HG02884 (cell line): Measurements from ENCODE around the gene ABCG8.

Source experiments
- ATAC-seq: cut with Tn5 transposase; IDR thresholded peaks from one replicate; pipeline ENCODE4 v1.9.1; 2021; ENCODE audit warnings: mild to moderate bottlenecking, moderate library complexity; ENCODE audit not compliant: unreplicated experiment

The ABCG8 gene

DNA sequence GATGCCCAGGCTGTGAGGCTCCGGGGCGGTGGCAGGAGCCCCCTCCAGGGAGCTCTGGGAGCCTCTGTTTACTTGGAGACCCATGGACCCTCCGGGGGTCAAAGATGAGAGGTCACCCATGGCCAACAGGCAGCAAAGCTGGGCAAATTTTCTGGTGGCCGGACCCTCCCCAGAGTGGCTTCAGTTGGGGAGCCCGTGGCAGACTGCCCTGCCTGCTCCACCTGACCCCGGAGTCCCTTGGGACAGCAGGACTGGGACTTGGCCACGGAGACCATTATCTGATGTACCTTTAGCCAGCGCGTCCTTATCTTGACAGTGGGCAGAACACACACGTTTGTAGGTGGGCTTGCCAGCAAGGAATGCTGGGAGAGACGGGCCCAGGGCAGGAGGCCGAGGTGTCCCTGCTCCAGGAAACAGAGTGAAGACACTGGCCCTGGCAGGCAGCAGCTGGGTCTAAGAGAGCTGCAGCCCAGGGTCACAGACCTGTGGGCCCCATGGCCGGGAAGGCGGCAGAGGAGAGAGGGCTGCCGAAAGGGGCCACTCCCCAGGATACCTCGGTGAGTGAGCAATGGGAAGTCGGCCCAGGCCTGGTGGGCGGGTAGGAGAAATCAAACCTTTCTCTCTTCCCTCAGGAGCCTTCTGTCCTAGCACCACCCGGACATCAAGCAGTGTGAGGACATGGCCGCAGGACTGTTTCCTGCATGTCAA, at the start of gene ABCG8, which contains the start of gene ABCG5:
ABCG8 (plus strand) TSS at position 412 of the 708 bp plus-strand sequence; CDS start at position 495, 83 bp downstream.
ABCG5 (minus strand) TSS at position 280 of the 708 bp plus-strand sequence; CDS start at position 120, 160 bp downstream.
- ATAC-seq, result no peak

DNA sequence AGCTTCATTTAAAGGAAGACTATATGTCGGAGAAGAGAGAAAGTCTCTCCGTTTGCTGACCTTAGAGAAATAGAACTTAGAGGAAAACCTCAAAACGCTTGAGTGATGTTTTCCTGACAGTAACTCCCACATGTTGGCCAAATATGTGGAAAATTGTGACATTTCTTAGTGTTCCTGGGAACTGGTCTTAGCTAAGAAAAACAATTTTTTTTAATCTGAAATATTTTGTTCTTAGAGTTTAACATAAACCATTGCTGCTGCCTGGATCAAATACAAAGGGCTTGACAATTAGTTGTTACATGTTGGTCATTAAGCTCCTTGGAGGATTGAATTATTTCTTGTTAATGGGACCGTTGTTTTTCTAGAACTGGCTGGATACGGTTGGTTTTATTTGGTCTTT, 48.6 kb upstream of the ABCG8 start:
- no peak for ATAC-seq

DNA sequence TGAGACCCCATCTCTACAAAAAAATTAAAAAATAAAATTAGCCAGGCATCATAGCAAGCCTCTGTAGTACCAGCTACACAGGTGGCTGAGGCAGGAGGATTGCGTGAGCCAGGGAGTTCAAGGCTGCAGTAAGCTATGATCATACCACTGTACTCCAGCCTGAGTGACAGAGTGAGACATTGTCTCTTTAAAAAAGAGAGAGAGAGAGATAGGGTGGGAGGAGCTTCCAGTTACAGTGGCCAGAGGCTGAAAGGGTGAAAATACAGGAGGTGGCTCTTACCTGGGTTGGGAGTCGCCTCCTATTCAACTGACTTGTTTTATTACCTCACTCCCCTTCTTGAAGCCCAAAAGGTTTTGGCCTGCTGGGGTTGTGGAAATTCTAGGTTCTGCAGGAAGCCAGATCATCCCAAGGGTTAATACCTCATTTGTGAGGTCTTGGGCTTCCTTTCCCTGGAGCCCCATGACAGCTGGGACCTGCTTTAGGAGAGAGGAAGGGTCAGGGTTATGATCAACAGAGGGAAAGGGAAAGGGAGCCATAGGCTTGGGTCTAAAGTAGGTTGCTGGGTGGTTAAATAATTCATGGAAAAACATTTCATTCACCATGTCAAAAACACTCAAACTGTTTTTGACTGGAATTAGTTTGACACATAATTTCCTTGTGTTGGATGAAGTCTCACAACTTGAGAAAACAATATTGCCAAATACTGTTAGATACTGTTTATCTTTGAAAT, 47.6 kb upstream of the ABCG8 start:
- no peak for ATAC-seq

DNA sequence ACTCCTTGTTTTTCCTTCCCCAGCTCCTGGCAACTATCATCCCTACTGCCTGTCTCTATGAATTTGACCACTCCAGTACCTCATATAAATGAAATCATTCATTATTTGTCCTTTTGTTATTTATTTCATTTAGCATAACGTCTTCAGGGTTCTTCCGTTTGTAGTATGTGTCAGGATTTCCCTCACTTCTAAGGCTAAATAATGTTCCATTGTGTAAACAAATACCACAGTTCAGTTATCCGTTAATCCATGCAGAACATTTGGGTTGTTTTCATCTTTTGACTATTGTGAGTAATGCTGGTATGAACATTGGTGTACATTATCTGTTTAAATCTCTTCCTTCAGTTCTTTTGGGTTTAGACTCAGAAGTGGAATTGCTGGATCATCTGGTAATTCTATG, 46.1 kb upstream of the ABCG8 start:
- ATAC-seq, result no peak

DNA sequence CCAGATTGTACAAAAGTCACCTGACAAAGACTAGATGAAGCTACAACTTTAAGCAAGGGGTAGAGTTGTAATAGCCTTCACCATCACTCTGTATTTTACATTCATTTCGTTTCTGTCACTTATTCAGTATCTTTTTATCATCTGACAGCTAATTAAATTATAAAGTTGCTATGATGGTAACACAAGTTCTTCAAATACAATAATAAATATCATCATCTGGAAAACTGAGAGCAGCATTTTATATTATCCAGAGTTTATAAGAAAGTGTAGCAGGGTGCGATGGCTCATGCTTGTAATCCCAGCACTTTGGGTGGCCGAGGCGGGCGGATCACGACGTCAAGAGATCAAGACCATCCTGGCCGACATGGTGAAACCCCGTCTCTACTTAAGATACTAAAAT, 43.8 kb upstream of the ABCG8 start:
- ATAC-seq, result no peak

DNA sequence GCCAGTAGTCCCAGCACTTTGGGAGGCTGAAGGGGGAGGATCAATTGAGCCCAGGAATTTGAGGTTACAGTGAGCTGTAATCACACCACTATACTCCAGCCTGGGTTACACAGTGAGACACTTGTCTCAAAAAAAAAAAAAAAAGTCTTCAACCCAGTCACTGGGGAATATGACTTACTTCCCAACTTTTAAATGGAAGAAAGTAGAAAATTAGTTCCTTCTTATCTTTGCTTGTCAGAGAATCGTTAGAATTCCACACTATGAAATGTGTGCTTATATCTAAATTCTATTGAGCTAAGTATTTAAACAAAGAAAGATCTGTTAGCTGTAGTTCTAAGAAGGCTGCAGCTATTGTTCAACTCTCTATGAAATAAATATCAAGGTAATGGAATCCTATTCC, 42.6 kb upstream of the ABCG8 start:
- ATAC-seq, result no peak

DNA sequence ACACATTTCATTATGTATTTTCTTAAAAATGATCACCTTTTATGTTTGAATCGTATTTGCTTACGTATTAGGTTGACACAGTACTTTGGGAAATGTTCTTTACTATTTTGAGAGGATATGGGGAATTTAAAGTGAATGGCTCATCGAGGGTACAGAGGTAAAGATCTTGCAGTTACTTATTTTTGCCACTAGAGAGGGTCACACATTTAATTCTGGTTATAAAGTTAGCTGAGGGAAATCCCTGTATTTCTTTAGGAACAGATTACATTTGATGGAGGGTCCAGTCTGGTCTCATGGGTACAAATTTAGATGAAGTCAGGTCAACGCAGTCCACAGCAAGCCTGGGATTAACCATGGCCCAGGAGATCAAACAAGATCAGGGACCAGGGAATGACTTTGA, 40.5 kb upstream of the ABCG8 start:
- ATAC-seq, result no peak

DNA sequence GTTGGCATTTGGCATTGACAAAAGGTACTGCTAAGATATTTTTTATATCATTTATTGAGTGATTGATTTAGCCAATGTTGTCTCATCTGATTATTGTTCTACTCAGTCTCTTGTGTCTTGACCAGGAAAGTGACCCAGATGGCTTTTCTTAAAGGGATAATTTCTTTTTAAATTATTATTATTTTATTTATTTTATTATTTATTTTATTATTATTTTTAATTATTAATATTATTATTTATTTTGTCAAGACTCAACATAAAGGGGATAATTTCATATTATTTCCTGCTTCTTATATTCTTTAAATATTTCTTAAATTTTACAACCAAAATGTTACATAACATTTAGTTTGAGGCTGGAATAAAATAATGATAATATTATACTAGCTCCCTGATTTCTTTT, 37.9 kb upstream of the ABCG8 start:
- no peak for ATAC-seq

DNA sequence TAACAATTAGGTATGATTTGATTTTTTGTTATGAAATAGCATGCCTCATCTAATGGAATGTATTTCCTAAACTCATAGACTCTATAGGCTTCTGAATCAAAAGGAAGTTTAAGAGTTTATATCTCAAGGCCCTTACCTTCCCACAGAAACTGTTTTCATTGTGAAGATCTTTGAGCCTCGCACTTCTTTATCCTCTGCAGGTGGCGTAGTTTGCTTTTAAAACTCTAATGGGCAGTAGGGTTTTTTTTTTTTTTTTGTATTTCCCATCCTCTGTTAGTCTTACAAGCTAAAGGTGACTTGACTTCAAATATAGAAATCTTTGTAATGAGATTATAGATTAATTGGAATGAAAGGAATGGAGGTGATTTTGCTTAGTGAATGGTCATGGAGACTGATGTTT, 36.6 kb upstream of the ABCG8 start:
- no peak for ATAC-seq

DNA sequence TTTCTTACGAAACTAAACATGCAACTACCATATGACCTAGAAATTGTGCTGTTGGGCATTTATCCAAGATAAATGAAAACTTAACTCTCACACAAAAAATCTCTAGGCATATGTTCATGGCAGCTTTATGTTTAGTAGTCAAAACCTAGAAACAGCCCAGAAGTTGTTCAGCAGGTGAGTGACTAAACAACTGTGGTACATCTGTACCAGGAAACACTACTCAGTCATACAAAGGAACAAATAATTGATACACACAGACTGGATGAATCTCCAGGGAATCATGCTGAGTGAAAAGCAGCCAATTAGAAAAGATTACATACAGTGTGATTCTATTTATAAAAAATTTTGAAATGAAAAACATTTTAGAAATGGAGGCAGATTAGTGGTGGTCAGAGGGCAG, 35.7 kb upstream of the ABCG8 start:
- ATAC-seq, result no peak

DNA sequence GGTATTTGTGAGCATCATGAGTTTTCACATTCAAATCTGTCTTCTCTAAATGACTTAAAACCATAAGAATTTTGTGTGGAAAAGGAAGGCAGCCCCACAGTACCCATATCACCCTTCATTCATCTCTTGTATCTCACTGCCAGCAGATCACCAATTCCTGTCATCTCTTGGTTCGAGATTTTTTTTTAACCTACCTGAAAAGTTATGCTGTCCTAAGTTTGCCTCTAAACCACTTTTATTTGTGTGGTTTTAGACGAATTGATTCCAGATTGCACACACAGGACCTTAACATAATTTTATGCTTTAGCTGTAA, 32.1 kb upstream of the ABCG8 start:
- ATAC-seq, result no peak

DNA sequence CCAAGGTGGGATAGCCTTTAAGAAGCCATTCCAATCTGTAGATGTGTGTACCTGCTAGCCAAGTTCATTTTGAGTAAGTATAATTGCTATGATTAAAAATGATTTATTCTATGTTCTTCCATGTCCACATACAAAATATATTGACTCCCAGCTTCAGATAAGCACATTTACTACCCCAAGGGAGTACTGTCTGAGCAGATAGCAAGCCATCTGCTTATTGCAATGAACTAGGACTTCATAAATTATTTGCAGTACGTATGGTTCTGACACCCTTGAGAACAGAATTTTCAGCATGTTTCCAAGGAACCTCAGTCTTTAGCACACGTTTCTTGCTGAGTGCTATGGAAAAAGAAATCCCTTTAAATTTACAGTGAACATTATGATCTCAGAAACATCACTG, 28.3 kb upstream of the ABCG8 start:
- no peak for ATAC-seq

DNA sequence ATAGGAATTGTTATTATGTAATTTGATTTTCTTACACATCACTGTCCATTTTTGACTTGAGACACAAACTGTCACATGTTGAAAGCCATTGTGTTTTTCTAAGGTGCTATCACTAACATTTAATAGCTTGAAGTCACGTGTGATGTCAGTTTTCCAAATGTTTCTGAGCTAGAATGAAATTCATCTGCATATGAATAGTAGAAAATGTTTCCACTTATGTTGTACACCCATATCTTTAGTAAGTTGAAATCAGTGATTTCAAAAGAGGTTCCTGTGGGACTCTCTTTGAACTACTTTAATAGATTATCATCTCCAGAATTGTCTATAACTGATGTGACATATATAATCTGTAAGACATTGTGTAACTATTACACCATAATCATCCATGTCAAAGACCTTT, 27.9 kb upstream of the ABCG8 start:
- ATAC-seq, result no peak

DNA sequence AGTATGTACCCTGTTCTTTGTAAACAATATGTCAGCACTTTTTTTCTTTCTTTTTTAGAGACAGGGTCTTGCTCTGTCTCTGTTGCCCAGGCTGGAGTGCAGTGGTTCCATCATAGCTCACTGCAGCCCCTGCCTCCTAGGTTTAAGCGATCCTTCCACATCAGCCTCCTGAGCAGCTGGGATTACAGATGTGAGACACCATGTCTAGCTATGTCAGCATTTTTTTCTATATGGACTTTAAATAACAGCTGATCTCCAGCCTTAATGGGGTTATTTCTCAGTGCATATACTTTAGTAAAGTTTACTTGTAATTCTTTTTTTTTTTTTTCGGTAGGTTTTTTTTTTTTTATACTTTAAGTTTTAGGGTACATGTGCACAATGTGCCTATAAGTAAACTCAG, 26.8 kb upstream of the ABCG8 start:
- ATAC-seq, result no peak

DNA sequence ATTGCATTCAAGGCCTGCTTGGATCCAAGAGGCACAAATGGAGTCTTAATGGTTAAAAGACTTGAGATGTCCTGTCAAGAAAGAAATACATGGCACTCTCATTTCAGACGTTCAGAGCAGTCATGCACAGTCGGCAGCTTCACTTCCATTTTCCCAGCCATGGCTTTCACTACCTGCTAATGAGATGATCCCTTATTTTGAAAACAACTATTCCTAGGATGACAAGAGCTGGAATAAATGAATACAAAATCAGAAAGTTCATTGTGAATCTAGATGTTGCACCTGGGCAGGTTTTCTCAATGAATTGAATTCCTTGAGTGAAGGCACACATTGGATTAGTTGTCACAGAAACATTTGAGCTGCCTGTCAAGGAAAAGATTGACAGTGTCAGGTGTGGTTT, 25.8 kb upstream of the ABCG8 start:
- no peak for ATAC-seq

DNA sequence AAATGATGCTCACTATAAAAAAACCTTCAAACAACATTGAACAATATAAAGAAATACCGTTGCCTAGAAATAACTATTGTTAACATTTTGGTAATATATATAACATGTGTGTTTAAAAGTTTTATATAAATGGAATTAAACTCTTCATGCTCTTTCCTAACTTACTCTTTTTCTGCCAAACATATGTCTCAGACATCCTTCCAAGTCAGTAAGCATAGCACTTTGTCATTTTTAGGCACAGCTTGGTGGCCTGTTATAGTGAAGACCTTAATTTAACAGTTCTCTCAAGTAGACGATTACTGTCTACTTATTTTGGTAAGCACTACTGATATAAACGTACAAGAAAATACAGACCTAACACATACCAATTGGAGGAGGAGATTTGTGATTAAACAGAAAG, 24.1 kb upstream of the ABCG8 start:
- ATAC-seq, result no peak

DNA sequence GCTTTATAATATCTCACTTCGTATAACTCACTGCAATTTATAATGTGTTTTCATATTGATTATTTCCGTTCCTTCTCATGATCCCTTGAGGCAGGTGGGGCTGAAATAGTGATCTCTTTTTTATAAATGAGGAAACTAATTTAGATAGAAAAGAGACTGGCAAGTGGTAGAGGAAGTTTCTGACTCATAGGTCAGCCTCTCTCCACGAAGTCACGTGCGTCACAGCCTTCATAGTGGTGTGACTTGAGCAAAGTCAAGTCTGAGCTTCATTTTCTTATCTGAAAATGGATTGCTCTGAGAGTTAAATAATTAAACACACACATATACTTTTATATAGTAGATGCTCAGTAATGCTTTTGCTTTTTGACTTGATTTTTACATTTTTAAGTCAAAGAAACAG, 20.0 kb upstream of the ABCG8 start:
- ATAC-seq, result no peak

DNA sequence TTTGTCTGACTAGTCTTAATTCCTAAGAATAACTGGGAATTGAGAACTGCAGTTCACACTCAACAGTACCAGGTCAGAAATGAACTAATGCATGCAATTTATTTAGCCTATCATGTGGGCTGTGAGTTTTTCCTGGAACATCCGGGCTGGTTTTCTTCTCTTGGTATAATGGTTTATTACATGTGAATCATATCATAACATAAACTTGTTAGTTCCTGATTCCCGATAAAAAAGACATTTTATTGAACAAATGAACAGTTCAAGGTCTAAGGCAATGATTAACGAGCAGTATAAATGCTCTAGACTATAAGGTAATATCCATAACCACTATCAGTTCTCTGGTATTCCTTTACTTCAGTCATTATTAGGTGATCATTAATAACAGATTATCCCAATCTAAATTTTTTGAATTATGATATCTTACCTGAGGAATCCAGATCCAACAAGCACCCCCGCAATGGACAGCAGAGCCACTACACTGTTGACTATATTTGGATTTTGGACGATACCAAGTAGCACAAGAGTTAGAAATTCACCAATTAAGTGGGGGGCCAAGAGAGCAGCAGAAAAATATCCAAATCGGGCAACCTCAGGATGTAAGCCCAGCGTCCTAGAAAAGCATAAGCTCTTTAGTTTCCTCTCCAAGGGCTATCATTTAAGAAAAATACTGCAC, 19.1 kb upstream of the ABCG8 start:
- no peak for ATAC-seq

DNA sequence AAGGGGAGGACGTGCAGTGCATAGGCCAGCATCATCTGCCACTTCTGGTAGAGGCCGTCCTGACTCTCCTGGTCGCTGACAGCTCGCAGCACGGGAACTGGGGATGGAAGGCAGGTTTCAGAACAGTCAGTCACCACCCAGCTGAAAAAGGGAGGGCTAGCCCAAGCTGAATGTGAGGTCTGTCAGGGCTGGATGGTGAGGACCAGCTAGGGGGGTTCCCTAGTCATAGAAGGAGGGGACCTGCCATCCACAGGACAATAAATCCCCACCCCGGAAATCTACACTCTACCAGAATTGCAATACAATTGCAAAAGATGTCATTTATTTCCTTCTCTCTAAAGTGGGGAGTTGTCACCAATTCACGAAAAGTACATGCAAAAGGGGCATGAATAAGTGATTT, 15.9 kb upstream of the ABCG8 start:
- ATAC-seq, result no peak

DNA sequence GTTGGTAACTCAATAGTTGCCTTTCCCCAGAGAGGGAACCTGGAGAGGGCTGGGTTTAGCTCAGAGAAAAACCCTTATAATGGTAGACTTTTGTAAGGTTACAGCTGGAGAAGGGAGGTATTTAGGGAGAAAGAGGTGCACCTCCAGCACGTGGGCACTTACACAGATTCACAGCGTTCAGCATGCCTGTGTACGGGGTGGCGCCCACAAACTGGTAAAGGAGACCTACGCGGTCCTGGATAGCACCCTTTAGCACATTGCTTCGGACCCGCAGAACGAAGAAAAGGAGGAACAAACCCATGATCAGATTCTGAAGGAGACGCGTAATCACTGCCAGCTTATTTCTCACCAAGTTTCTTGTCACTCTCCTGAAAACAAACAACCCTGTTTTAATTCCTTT, 15.0 kb upstream of the ABCG8 start:
- no peak for ATAC-seq

DNA sequence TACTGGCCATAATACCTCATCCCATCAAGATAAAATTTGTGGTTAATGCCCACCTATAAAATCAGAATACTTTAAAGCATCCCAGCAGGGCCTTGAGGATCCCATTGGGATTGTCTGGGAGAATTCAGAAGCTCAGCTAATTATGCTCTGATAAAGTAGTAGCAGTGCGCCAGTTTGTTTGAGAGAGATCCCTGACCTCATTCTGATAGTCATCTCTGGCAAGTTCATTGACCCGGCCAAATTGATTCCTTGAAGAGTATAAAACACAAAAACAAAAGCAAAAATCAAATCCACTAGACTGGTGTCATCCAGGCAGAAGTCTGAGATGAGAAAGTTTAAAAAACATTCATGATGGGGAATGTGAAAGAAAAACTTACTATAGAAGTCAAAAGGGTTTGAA, 14.3 kb upstream of the ABCG8 start:
- ATAC-seq, result no peak

DNA sequence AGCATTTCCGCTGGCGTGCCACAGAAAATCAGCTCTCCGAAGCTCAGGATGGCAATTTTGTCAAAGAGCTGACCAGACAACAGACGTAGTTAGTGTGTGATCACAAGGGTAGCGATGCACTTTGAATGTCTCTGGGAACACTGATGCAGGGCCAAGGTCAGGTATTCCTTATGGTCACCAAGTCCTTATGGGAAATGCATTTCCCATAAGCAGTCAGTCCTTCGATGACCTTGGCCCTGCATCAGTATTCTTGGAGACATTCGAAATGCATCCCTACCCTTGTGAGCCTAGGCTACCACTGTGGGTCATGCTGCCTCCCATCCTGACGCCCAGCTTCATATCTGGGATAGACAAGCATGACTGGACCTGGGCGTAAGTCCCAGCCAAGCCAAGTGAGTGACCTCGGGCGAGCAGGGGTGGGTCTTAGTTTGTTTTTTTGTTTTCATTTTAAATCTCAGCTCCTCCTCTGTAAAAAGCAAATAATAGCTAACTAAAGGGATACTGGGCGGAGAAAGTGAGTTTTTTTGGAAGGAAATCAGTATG, 13.7 kb upstream of the ABCG8 start:
- no peak for ATAC-seq
